Neural cell (in vitro differentiated cells): ENCODE measurements around the gene SNCAIP. TPM values are rescaled to one million over a fixed set of nuclear protein-coding genes. Genes with fewer than 3 reads are reported as not detected.

Experiments
- H2AFZ ChIP-seq: fragments of 200-600, 300-800 bp; sonication (generic), shearing (Covaris generic); 2 replicates; pipeline ENCODE4 v1.6.0; 2014; ENCODE audit warnings: low read depth, mild to moderate bottlenecking, antibody characterized with exemption, low read length, moderate library complexity
- H3F3A ChIP-seq: fragments of 200-600 bp; shearing (Covaris generic); 2 replicates; pipeline ENCODE4 v1.6.1; 2016; ENCODE audit warnings: mild to moderate bottlenecking, moderate library complexity, mixed read lengths, antibody characterized with exemption, low read length; ENCODE audit not compliant: insufficient read depth, poor library complexity, severe bottlenecking
- H3K27ac ChIP-seq: fragments of 200-600, 300-800 bp; sonication (generic), shearing (Covaris generic); 2 replicates; pipeline ENCODE4 v1.5.1; 2014; ENCODE audit warnings: mild to moderate bottlenecking, low read length, moderate library complexity
- H3K27me3 ChIP-seq: fragments of 300-800, 200-600 bp; sonication (generic), shearing (Covaris generic); 2 replicates; pipeline ENCODE4 v1.6.0; 2014; ENCODE audit warnings: mild to moderate bottlenecking, low read depth, low read length, moderate library complexity; ENCODE audit not compliant: insufficient read depth
- H3K36me3 ChIP-seq: fragments of 300-800, 200-600 bp; sonication (generic), shearing (Covaris generic); 2 replicates; pipeline ENCODE4 v1.5.1; 2014; ENCODE audit warnings: mild to moderate bottlenecking, antibody characterized with exemption, low read length, moderate library complexity; ENCODE audit not compliant: insufficient read depth
- H3K4me2 ChIP-seq: fragments of 300-800, 200-600 bp; sonication (generic), shearing (Covaris generic); 2 replicates; pipeline ENCODE4 v1.6.0; 2014; ENCODE audit warnings: mild to moderate bottlenecking, low read length
- H3K4me3 ChIP-seq: fragments of 300-800, 200-600 bp; sonication (generic), shearing (Covaris generic); 2 replicates; pipeline ENCODE4 v1.5.1; 2014; ENCODE audit warnings: mild to moderate bottlenecking, low read length, moderate library complexity
- H3K79me2 ChIP-seq: fragments of 200-600 bp; shearing (Covaris generic); replicated peaks from 2 replicates; pipeline ENCODE4 v1.6.0; 2014; ENCODE audit warnings: mild to moderate bottlenecking, low read length, moderate library complexity; ENCODE audit not compliant: insufficient read depth
- H3K9ac ChIP-seq: fragments of 300-800, 200-600 bp; sonication (generic), shearing (Covaris generic); 2 replicates; pipeline ENCODE4 v1.6.1; 2016; ENCODE audit warnings: mild to moderate bottlenecking, low read length, mixed read lengths
- H3K9me2 ChIP-seq: fragments of 200-600 bp; shearing (Covaris generic); 2 replicates; pipeline ENCODE4 v1.6.1; 2016; ENCODE audit warnings: mild to moderate bottlenecking, low read length, mixed read lengths; ENCODE audit not compliant: insufficient read depth
- H3K9me3 ChIP-seq: fragments of 200-600, 300-800 bp; sonication (generic), shearing (Covaris generic); 2 replicates; pipeline ENCODE4 v1.6.1; 2016; ENCODE audit warnings: mild to moderate bottlenecking, mixed run types, low read length, moderate library complexity, mixed read lengths
- H4K20me1 ChIP-seq: fragments of 200-600 bp; shearing (Covaris generic); 2 replicates; pipeline ENCODE4 v1.6.1; 2016; ENCODE audit warnings: mild to moderate bottlenecking, mixed run types; ENCODE audit not compliant: insufficient read depth
- CTCF ChIP-seq: fragments of 450-650 bp; IDR thresholded peaks from 2 replicates; pipeline ENCODE4 v1.5.1; 2014; ENCODE audit warnings: antibody characterized with exemption, mild to moderate bottlenecking, moderate library complexity; ENCODE audit not compliant: poor library complexity, severe bottlenecking
- EP300 ChIP-seq: fragments of 450-650 bp; conservative IDR thresholded peaks from 2 replicates; pipeline ENCODE4 v1.6.1; 2014; ENCODE audit warnings: antibody characterized with exemption, mild to moderate bottlenecking, moderate library complexity; ENCODE audit not compliant: poor library complexity, severe bottlenecking
- EZH2 ChIP-seq: fragments of 200-600, 300-800 bp; shearing (Covaris generic), sonication (generic); IDR thresholded peaks from 2 replicates; pipeline ENCODE4 v1.6.1; 2014; ENCODE audit warnings: antibody characterized with exemption, low read length, borderline replicate concordance, mild to moderate bottlenecking; ENCODE audit not compliant: insufficient read depth, poor library complexity, severe bottlenecking
- MXI1 ChIP-seq: fragments of 450-650 bp; conservative IDR thresholded peaks from 2 replicates; pipeline ENCODE4 v1.6.1; 2014; ENCODE audit warnings: antibody characterized with exemption, mild to moderate bottlenecking; ENCODE audit not compliant: poor library complexity, severe bottlenecking
- POLR2AphosphoS5 ChIP-seq: IDR thresholded peaks from 2 replicates; pipeline ENCODE4 v1.6.1; 2012
- RAD21 ChIP-seq: fragments of 450-650 bp; conservative IDR thresholded peaks from 2 replicates; pipeline ENCODE4 v1.6.1; 2014; ENCODE audit warnings: antibody characterized with exemption, mild to moderate bottlenecking, moderate library complexity
- REST ChIP-seq: IDR thresholded peaks from 2 replicates; pipeline ENCODE4 v1.6.1; 2012; ENCODE audit warnings: borderline replicate concordance
- SMC3 ChIP-seq: fragments of 450-650 bp; conservative IDR thresholded peaks from 2 replicates; pipeline ENCODE4 v1.6.1; 2014; ENCODE audit warnings: antibody characterized with exemption, mild to moderate bottlenecking, moderate library complexity; ENCODE audit not compliant: poor library complexity
- TAF1 ChIP-seq: IDR thresholded peaks from 2 replicates; pipeline ENCODE4 v1.6.1; 2012; ENCODE audit warnings: low read depth
- polyA plus RNA-seq: library from polyadenylated mRNA; depleted of rRNA; stranded (reverse); fragments of >200 nt; gene quantifications from 2 replicates; pipeline ENCODE4 v1.2.3, GENCODE V29; 2014

The SNCAIP gene
- polyA plus RNA-seq, 1 donor from 2014 or later = 25.6 TPM

- Histone ChIP-seq H3K9me3 (no peaks in the 10 kb centered on the region), H3K9ac (no peak overlapping the region), H3K4me3 (no peak overlapping the region), H4K20me1 (no peaks in the 10 kb centered on the region), H3K27ac (no peak overlapping the region), H3K36me3 (no peaks in the 10 kb centered on the region), H3K4me2 (no peak overlapping the region), H3F3A (no peaks in the 10 kb centered on the region), H3K27me3 (no peaks in the 10 kb centered on the region), H3K79me2 (no peaks in the 10 kb centered on the region), H3K9me2 (no peaks in the 10 kb centered on the region), H2AFZ (no peak overlapping the region)
- TF ChIP-seq MXI1 = no peak
- TF ChIP-seq TAF1 = no peak
- no peak for TF ChIP-seq EZH2
- TF ChIP-seq SMC3 = no peak
- no peak for TF ChIP-seq CTCF
- no peak for TF ChIP-seq REST
- TF ChIP-seq POLR2AphosphoS5 = no peak
- TF ChIP-seq EP300 = no peak
- no peak for TF ChIP-seq RAD21
These were observed 16.9 kb upstream of the SNCAIP start for GRCh38 chr5:122295138-122295537.

GRCh38 chr5:122296871-122297270, 15.2 kb upstream of the SNCAIP start:
- no peak overlapping the region for H2AFZ ChIP-seq
- no peaks in the 10 kb centered on the region for H3K27me3 ChIP-seq
- TF ChIP-seq EP300 (no peak), TAF1 (no peak), SMC3 (no peak), EZH2 (no peak), MXI1 (no peak), REST (no peak), POLR2AphosphoS5 (no peak), CTCF (no peak), RAD21 (no peak)
- H4K20me1 ChIP-seq = no peaks in the 10 kb centered on the region
- H3K4me3 ChIP-seq = no peak overlapping the region
- no peaks in the 10 kb centered on the region for H3K79me2 ChIP-seq
- no peak overlapping the region for H3K9ac ChIP-seq
- H3K9me2 ChIP-seq = no peaks in the 10 kb centered on the region
- H3K27ac ChIP-seq = no peak overlapping the region
- no peaks in the 10 kb centered on the region for H3K9me3 ChIP-seq
- no peaks in the 10 kb centered on the region for H3K36me3 ChIP-seq
- no peak overlapping the region for H3K4me2 ChIP-seq
- no peaks in the 10 kb centered on the region for H3F3A ChIP-seq
